SK-N-SH (cell line): ENCODE data around the gene GLS. TPM values are rescaled to one million over a fixed set of nuclear protein-coding genes. Genes with fewer than 3 reads are reported as not detected.

Experiments used
- ELF1 ChIP-seq: IDR thresholded peaks from 2 replicates; pipeline ENCODE4 v1.4.0; 2012
- EP300 ChIP-seq, 2 experiments: IDR thresholded peaks; 2 replicates each; pipeline versions ENCODE4 v1.4.0 to v1.6.1; 2012; ENCODE audit warnings: borderline replicate concordance in 1 of 2, low read depth in 1 of 2, low read length in 1 of 2
- EZH2phosphoT487 ChIP-seq: fragments of 200-600 bp; sonication (generic); IDR thresholded peaks from 2 replicates; pipeline ENCODE4 v1.6.1; 2017; ENCODE audit warnings: low read depth, mixed run types, mild to moderate bottlenecking, antibody characterized with exemption, moderate library complexity, borderline replicate concordance
- FOXJ3 ChIP-seq: sonication (generic); formaldehyde crosslinking; IDR thresholded peaks from 2 replicates; pipeline ENCODE4 v1.5.1; 2020; ENCODE audit warnings: mild to moderate bottlenecking, missing genetic modification reagents
- FOXM1 ChIP-seq: IDR thresholded peaks from 2 replicates; pipeline ENCODE4 v1.4.0; 2012; ENCODE audit warnings: low read depth, mild to moderate bottlenecking
- GABPA ChIP-seq: IDR thresholded peaks from 2 replicates; pipeline ENCODE4 v1.4.0; 2012; ENCODE audit warnings: low read depth, mild to moderate bottlenecking
- GATA2 ChIP-seq: sonication (generic); formaldehyde crosslinking; IDR thresholded peaks from 2 replicates; pipeline ENCODE4 v1.5.0; 2020; ENCODE audit warnings: mild to moderate bottlenecking, missing genetic modification reagents
- JUND ChIP-seq: IDR thresholded peaks from 2 replicates; pipeline ENCODE4 v1.4.0; 2012
- MEF2A ChIP-seq: IDR thresholded peaks from 2 replicates; pipeline ENCODE4 v1.4.0; 2012; ENCODE audit warnings: low read depth, borderline replicate concordance
- NRF1 ChIP-seq: IDR thresholded peaks from 2 replicates; pipeline ENCODE4 v1.6.1; 2012; ENCODE audit warnings: low read depth, mild to moderate bottlenecking, low read length
- PBX3 ChIP-seq: IDR thresholded peaks from 2 replicates; pipeline ENCODE4; 2012
- POLR2AphosphoS5 ChIP-seq: IDR thresholded peaks from 2 replicates; pipeline ENCODE4 v1.6.1; 2012; ENCODE audit warnings: low read depth, low read length
- RAD21 ChIP-seq: IDR thresholded peaks from 2 replicates; pipeline ENCODE4 v1.6.1; 2012; ENCODE audit warnings: mild to moderate bottlenecking, low read length
- RCOR1 ChIP-seq: fragments of 150-350 bp; IDR thresholded peaks from 2 replicates; pipeline ENCODE4 v1.6.1; 2017; ENCODE audit warnings: antibody characterized with exemption, low read length
- REST ChIP-seq: IDR thresholded peaks from 2 replicates; pipeline ENCODE4 v1.6.1; 2012; ENCODE audit warnings: mild to moderate bottlenecking, low read depth, low read length, moderate library complexity
- RFX5 ChIP-seq: IDR thresholded peaks from 2 replicates; pipeline ENCODE4 v1.6.1; 2012; ENCODE audit warnings: mild to moderate bottlenecking, improper control_type of control experiment, low read length
- RXRA ChIP-seq: IDR thresholded peaks from 2 replicates; pipeline ENCODE4 v1.4.0; 2012; ENCODE audit warnings: low read depth, mild to moderate bottlenecking, borderline replicate concordance
- SIN3A ChIP-seq: IDR thresholded peaks from 2 replicates; pipeline ENCODE4 v1.6.1; 2012; ENCODE audit warnings: low read depth, mild to moderate bottlenecking, low read length, moderate library complexity, borderline replicate concordance
- TAF1 ChIP-seq: IDR thresholded peaks from 2 replicates; pipeline ENCODE4 v1.6.1; 2012; ENCODE audit warnings: low read depth, mild to moderate bottlenecking, low read length, moderate library complexity, borderline replicate concordance
- TCF12 ChIP-seq: IDR thresholded peaks from 2 replicates; pipeline ENCODE4 v1.4.0; 2012
- TEAD4 ChIP-seq: IDR thresholded peaks from 2 replicates; pipeline ENCODE4 v1.4.0; 2012; ENCODE audit warnings: mild to moderate bottlenecking, borderline replicate concordance; ENCODE audit not compliant: insufficient read depth
- USF1 ChIP-seq: IDR thresholded peaks from 2 replicates; pipeline ENCODE4 v1.4.0; 2012; ENCODE audit warnings: low read depth, borderline replicate concordance
- YY1 ChIP-seq: IDR thresholded peaks from 2 replicates; pipeline ENCODE4 v1.4.0; 2012; ENCODE audit warnings: low read depth, mild to moderate bottlenecking
- ZBTB33 ChIP-seq: IDR thresholded peaks from 2 replicates; pipeline ENCODE4 v1.4.0; 2012; ENCODE audit warnings: low read depth, borderline replicate concordance
- polyA plus RNA-seq, 3 experiments: library from polyadenylated mRNA; depleted of rRNA; stranded (reverse); fragments of >200 nt; gene quantifications; 2 replicates each; pipeline ENCODE4 v1.2.3, GENCODE V29; 2012
- TF ChIP-seq, protein P1 (sequence below): fragments of 150-350 bp; IDR thresholded peaks from 2 replicates; pipeline ENCODE4 v1.6.1; 2017; ENCODE audit warnings: antibody characterized with exemption, low read length, low read depth, borderline replicate concordance

GLS gene
- polyA plus RNA-seq, 1 of the 3 experiments (the other 2 are of a cell fraction): 37.2 TPM

GRCh38 chr2:190838492-190838910 lies 42.1 kb upstream of the GLS start (continued):
- TF ChIP-seq REST (no peak), GABPA (no peak), TCF12 (peak; percentile 98), ELF1 (no peak), JUND (peak; percentile 96), EZH2phosphoT487 (no peak), PBX3 (peak; percentile 94), RAD21 (no peak), FOXJ3 (CRISPR knock-in tag) (no peak), USF1 (no peak), TEAD4 (peak; percentile 93), TAF1 (peak; percentile 29; the same call in 1 of the 2 replicates), GATA2 (CRISPR knock-in tag) (no peak), NRF1 (no peak), YY1 (no peak), RFX5 (no peak), RCOR1 (no peak), ZBTB33 (peak; percentile 63; the same call in 1 of the 2 replicates), FOXM1 (peak; percentile 80), SIN3A (peak; percentile 77; the same call in 1 of the 2 replicates), RXRA (peak; percentile 91; the same call in 1 of the 2 replicates), POLR2AphosphoS5 (peak; percentile 86), EP300 (IDR thresholded peaks at IDR 0.05; ENCODE audit: borderline replicate concordance in 1 of 2, low read depth in 1 of 2, low read length in 1 of 2) (peak in 1 of 2 experiments; percentile 98; a peak in 2 of 4 replicates), MEF2A (peak; percentile 71; the same call in 1 of the 2 replicates)
- TF ChIP-seq, protein P1, sequence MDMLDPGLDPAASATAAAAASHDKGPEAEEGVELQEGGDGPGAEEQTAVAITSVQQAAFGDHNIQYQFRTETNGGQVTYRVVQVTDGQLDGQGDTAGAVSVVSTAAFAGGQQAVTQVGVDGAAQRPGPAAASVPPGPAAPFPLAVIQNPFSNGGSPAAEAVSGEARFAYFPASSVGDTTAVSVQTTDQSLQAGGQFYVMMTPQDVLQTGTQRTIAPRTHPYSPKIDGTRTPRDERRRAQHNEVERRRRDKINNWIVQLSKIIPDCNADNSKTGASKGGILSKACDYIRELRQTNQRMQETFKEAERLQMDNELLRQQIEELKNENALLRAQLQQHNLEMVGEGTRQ: no peak
